Activated effector memory CD4-positive, alpha-beta T cell treated with Interleukin-2 at 50 U/mL for 16 hours (primary cell): ENCODE measurements around the gene ERP27.

Source experiments
- DNase-seq: peaks from one replicate; pipeline ENCODE4 v3.0.0-alpha.2; 2020

ERP27 gene

GRCh38 chr12:14959126-14959440 lies 20.7 kb upstream of the ERP27 start:
- no peak for DNase-seq

- no peak for DNase-seq
These were observed 20.2 kb upstream of the ERP27 start for GRCh38 chr12:14958361-14959125.

- DNase-seq = no peak
These were observed 19.3 kb upstream of the ERP27 start for GRCh38 chr12:14957551-14958168.

- no peak for DNase-seq
These were observed 18.6 kb upstream of the ERP27 start for GRCh38 chr12:14956905-14957304.

GRCh38 chr12:14956024-14956891 lies 17.9 kb upstream of the ERP27 start:
- no peak for DNase-seq

- DNase-seq = no peak
These were observed 15.9 kb upstream of the ERP27 start for GRCh38 chr12:14954269-14954668.

- DNase-seq = no peak
These were observed 15.4 kb upstream of the ERP27 start for GRCh38 chr12:14953752-14954151.

GRCh38 chr12:14952299-14952921 lies 14.1 kb upstream of the ERP27 start:
- DNase-seq = no peak

GRCh38 chr12:14951851-14952250 lies 13.5 kb upstream of the ERP27 start:
- no peak for DNase-seq

GRCh38 chr12:14950982-14951746 lies 12.8 kb upstream of the ERP27 start:
- DNase-seq = no peak

- DNase-seq = no peak
These were observed 12.1 kb upstream of the ERP27 start for GRCh38 chr12:14950421-14950820.

- no peak for DNase-seq
These were observed 11.3 kb upstream of the ERP27 start for GRCh38 chr12:14949631-14950030.

GRCh38 chr12:14948672-14949071 lies 10.3 kb upstream of the ERP27 start:
- no peak for DNase-seq

GRCh38 chr12:14946861-14947260 lies 8.5 kb upstream of the ERP27 start:
- DNase-seq = no peak

GRCh38 chr12:14946162-14946561 lies 7.8 kb upstream of the ERP27 start:
- no peak for DNase-seq

GRCh38 chr12:14942196-14942931 lies 4.0 kb upstream of the ERP27 start:
- no peak for DNase-seq

- DNase-seq = no peak
These were observed 3.0 kb upstream of the ERP27 start for GRCh38 chr12:14941369-14941768.

- no peak for DNase-seq
These were observed 648 bp downstream of the ERP27 start for GRCh38 chr12:14937689-14938088.

- no peak for DNase-seq
These were observed 1.3 kb downstream of the ERP27 start for GRCh38 chr12:14937014-14937413.

GRCh38 chr12:14936224-14936861 lies 2.0 kb downstream of the ERP27 start:
- no peak for DNase-seq

- DNase-seq = no peak
These were observed 3.3 kb downstream of the ERP27 start for GRCh38 chr12:14935031-14935430.
